Retinal pigment epithelial cell (primary cell): Measurements from ENCODE around the gene KMT2B.

Experiments used
- DNase-seq: peaks from one replicate; pipeline ENCODE4 v3.0.0-alpha.2; 2010; ENCODE audit warnings: low read depth
- H3K4me3 ChIP-seq: 2 replicates; pipeline ENCODE4 v1.5.1; 2011; ENCODE audit warnings: mild to moderate bottlenecking, low read length, control low read depth, moderate library complexity
- CTCF ChIP-seq: conservative IDR thresholded peaks from 2 replicates; pipeline ENCODE4 v1.5.1; 2011; ENCODE audit warnings: low read depth, low read length, control low read depth, inconsistent platforms

Gene KMT2B

GRCh38 chr19:35727956-35728706, 10.3 kb downstream of the KMT2B start:
- H3K4me3 ChIP-seq, result no peak overlapping the region
- TF ChIP-seq CTCF, result no peak
- no peak for DNase-seq

DNA sequence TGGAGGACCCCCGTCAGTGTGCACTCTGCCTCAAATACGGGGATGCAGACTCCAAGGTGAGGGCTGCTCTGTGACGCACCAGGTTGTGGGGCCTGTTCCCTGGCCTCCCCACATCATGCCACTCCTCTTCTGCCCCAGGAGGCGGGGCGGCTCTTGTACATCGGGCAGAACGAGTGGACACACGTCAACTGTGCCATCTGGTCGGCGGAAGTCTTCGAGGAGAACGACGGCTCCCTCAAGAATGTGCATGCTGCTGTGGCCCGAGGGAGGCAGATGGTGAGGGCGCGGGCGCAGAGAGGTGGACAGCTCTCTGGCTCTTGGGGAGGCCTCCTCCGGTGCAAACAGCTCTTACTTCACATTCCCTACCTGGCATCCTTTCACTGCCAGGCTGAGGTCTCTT, 11.2 kb downstream of the KMT2B start:
- no peak for TF ChIP-seq CTCF
- DNase-seq, result no peak
- no peak overlapping the region for H3K4me3 ChIP-seq

DNA sequence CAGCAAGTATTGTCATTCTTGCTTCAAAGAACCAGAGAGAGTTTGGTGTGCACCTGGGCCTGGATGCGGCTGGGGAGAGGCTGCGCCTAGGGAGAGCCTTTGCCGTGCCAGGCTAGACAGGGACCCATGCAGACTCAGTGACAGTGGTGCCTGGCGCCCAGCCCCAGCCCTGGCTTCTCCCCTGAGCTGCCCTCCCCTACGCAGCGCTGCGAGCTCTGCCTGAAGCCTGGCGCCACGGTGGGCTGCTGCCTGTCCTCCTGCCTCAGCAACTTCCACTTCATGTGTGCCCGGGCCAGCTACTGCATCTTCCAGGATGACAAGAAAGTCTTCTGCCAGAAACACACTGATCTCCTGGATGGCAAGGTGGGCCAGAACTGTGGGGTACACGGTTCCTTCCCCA, 12.0 kb downstream of the KMT2B start:
- H3K4me3 ChIP-seq, result no peak overlapping the region
- DNase-seq, result no peak
- no peak for TF ChIP-seq CTCF

- no peak overlapping the region for H3K4me3 ChIP-seq
- no peak for TF ChIP-seq CTCF
- no peak for DNase-seq
These were observed 12.5 kb downstream of the KMT2B start for GRCh38 chr19:35730326-35730725.

- no peak overlapping the region for H3K4me3 ChIP-seq
- no peak for TF ChIP-seq CTCF
- DNase-seq, result no peak
These were observed 13.6 kb downstream of the KMT2B start for GRCh38 chr19:35731353-35731752.

- H3K4me3 ChIP-seq, result no peak overlapping the region
- no peak for DNase-seq
- TF ChIP-seq CTCF, result no peak
These were observed 14.1 kb downstream of the KMT2B start for GRCh38 chr19:35731779-35732405.
